Gastrocnemius medialis (tissue), 4 donors: ENCODE data around the gene UMAD1.

Experiments used
- POLR2A ChIP-seq, 2 donors: fragments of 450-650 bp; IDR thresholded peaks; one replicate each; pipeline ENCODE4 v1.6.1; 2017; ENCODE audit warnings: antibody characterized with exemption in 2 of 2, mild to moderate bottlenecking in 2 of 2, moderate library complexity in 2 of 2
- TF ChIP-seq, protein P1 (sequence below), 5 experiments: fragments of 450-650 bp in 3 of 5; fragments of 200-600 bp in 2 of 5; sonication (generic) in 2 of 5; IDR thresholded peaks in 4 of 5; conservative IDR thresholded peaks in 1 of 5; 1 replicate in 4 of 5; 2 replicates in 1 of 5; pipeline ENCODE4 v1.5.1; 2016 to 2019; ENCODE audit warnings: antibody characterized with exemption in 5 of 5, mild to moderate bottlenecking in 3 of 5, moderate library complexity in 3 of 5

DNA sequence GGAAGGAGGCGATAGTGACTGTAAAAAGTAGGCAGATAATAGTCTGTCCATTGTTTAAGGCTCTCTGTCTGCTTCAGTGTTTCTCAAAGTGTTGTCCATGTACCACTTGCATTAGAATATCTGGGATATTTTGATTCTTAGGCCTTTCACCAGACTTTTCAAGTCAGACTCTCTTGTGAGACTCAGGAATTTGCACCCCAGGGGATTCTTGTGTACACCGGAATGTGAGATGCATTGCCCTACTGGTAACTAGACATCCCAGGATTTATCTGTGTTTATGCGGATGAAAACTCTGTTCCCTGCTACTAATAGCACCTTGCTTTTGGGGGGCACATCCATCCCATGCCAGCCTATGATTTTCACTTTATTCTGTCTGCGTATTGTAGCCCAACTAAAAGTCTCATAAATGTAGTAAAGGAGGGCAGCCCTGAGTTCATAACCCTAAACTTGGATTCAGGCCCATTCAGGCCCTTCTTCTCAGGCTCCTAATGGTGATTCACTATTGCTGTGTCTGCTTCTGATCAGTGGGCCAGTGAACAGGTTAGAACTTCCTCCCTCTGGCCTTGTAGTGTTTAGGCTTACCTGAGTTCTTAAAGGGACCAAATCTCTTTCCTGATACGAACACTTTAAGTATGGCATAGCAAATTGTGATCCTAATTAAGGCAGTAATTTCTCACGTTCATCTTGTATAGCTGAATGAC lies 149.6 kb downstream of the UMAD1 start:
- no peak for TF ChIP-seq POLR2A (IDR thresholded peaks at IDR 0.05)
- TF ChIP-seq, protein P1, sequence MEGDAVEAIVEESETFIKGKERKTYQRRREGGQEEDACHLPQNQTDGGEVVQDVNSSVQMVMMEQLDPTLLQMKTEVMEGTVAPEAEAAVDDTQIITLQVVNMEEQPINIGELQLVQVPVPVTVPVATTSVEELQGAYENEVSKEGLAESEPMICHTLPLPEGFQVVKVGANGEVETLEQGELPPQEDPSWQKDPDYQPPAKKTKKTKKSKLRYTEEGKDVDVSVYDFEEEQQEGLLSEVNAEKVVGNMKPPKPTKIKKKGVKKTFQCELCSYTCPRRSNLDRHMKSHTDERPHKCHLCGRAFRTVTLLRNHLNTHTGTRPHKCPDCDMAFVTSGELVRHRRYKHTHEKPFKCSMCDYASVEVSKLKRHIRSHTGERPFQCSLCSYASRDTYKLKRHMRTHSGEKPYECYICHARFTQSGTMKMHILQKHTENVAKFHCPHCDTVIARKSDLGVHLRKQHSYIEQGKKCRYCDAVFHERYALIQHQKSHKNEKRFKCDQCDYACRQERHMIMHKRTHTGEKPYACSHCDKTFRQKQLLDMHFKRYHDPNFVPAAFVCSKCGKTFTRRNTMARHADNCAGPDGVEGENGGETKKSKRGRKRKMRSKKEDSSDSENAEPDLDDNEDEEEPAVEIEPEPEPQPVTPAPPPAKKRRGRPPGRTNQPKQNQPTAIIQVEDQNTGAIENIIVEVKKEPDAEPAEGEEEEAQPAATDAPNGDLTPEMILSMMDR (IDR thresholded peaks at IDR 0.05 in 4 of 5, conservative IDR thresholded peaks at IDR 0.05 in 1 of 5), result no peak
